Forelimb muscle (tissue), 1 donor: ENCODE results near the gene PPARA. TPM values are rescaled to one million over a fixed set of nuclear protein-coding genes. Genes with fewer than 3 reads are reported as not detected.
"Not testable (repeated sequence)": the region's sequence is repeated elsewhere in the genome, so short reads cannot be mapped to it uniquely, and the experiment has no call there.

Source experiments
- DNase-seq: peaks from one replicate; pipeline ENCODE4 v3.0.0-alpha.2; 2013; ENCODE audit warnings: low read depth
- polyA plus RNA-seq: library from polyadenylated mRNA; unstranded; fragments of 120-200 nt; gene quantifications from one replicate; pipeline ENCODE4 v1.2.1, GENCODE V29; 2013; ENCODE audit not compliant: insufficient read length

Gene PPARA
- polyA plus RNA-seq, 1 donor, result 22.8 TPM

- no peak for DNase-seq
Observed at GRCh38 chr22:46169628-46170027, 19.3 kb downstream of the PPARA start.

- no peak for DNase-seq
Observed at GRCh38 chr22:46171940-46172339, 21.6 kb downstream of the PPARA start.

GRCh38 chr22:46172522-46173110, 22.3 kb downstream of the PPARA start:
- DNase-seq, result no peak

GRCh38 chr22:46173152-46173551, 22.8 kb downstream of the PPARA start:
- DNase-seq, result no peak

- no peak for DNase-seq
Observed at GRCh38 chr22:46175631-46176030, 25.3 kb downstream of the PPARA start.

- no peak for DNase-seq
Observed at GRCh38 chr22:46176508-46177003, 26.2 kb downstream of the PPARA start.

GRCh38 chr22:46178755-46179505, 28.6 kb downstream of the PPARA start:
- no peak for DNase-seq

GRCh38 chr22:46179748-46180147, 29.4 kb downstream of the PPARA start:
- DNase-seq, result no peak

- no peak for DNase-seq
Observed at GRCh38 chr22:46180370-46181137, 30.2 kb downstream of the PPARA start.

- DNase-seq, result no peak
Observed at GRCh38 chr22:46183733-46184132, 33.4 kb downstream of the PPARA start.

GRCh38 chr22:46185283-46185682, 35.0 kb downstream of the PPARA start:
- no peak for DNase-seq

GRCh38 chr22:46187862-46188261, 37.5 kb downstream of the PPARA start:
- DNase-seq, result no peak

- DNase-seq, result no peak
Observed at GRCh38 chr22:46192210-46192993, 42.1 kb downstream of the PPARA start.

- no peak for DNase-seq
Observed at GRCh38 chr22:46193898-46194310, 43.6 kb downstream of the PPARA start.

GRCh38 chr22:46195487-46196165, 45.3 kb downstream of the PPARA start:
- DNase-seq, result no peak

GRCh38 chr22:46196278-46196677, 46.0 kb downstream of the PPARA start:
- DNase-seq, result no peak

GRCh38 chr22:46198274-46198673, 47.9 kb downstream of the PPARA start:
- DNase-seq, result no peak

- DNase-seq, result not testable (repeated sequence)
Observed at GRCh38 chr22:46198806-46199205, 48.5 kb downstream of the PPARA start.

- DNase-seq, result no peak
Observed at GRCh38 chr22:46201059-46201757, 50.9 kb downstream of the PPARA start.

- DNase-seq, result no peak
Observed at GRCh38 chr22:46202897-46203600, 52.7 kb downstream of the PPARA start.
